HCT116 (cell line): ENCODE results near the gene ACSM4. TPM values are rescaled to one million over a fixed set of nuclear protein-coding genes. Genes with fewer than 3 reads are reported as not detected.

ENCODE experiments used
- ATAC-seq: fragments of 200-7000 bp; cut with Tn5 transposase; 2 replicates; pipeline ENCODE4 v1.9.1; 2020; ENCODE audit warnings: mild to moderate bottlenecking, moderate library complexity
- BruUV-seq: library from RNA; stranded (reverse); fragments of 400-500 nt; replicated peaks from 2 replicates; lab custom pipeline; 2021; lab: Mats Ljungman, UMichigan
- CTCF ChIA-PET: fragments of 300-600 bp; sonication (Branson Sonifier 250); formaldehyde crosslinking; loops from one replicate; lab custom pipeline; 2021; ENCODE audit warnings: antibody characterized with exemption; lab: Charles Lee
- POLR2A ChIA-PET: fragments of 300-600, 350-600 bp; sonication (Branson Sonifier 250); formaldehyde crosslinking; loops from one replicate; lab custom pipeline; 2021; ENCODE audit warnings: antibody characterized with exemption; lab: Charles Lee
- RAD21 ChIA-PET, 2 experiments: fragments of 300-600 bp; sonication (Branson Sonifier 250); formaldehyde crosslinking; loops; one replicate each; lab custom pipeline; 2023; ENCODE audit warnings: low total read pairs in 2 of 2; ENCODE audit not compliant: uncharacterized antibody in 2 of 2, unreplicated experiment in 2 of 2, low non-redundant PET in 1 of 2; lab: Charles Lee
- DNase-seq: peaks from one replicate; pipeline ENCODE4 v3.0.0-alpha.2; 2010; ENCODE audit warnings: low read depth, low spot score
- H2AFZ ChIP-seq: fragments of 200-600 bp; shearing (Covaris generic), sonication (generic); 2 replicates; pipeline ENCODE4 v1.6.1; 2017; ENCODE audit warnings: low read depth, mixed run types, mixed read lengths, antibody characterized with exemption, low read length; ENCODE audit not compliant: poor library complexity, severe bottlenecking
- H3K27ac ChIP-seq: 2 replicates; pipeline ENCODE4 v1.5.1; 2012; ENCODE audit warnings: low read depth, low read length
- H3K27me3 ChIP-seq: fragments of 200-600 bp; sonication (generic); 2 replicates; pipeline ENCODE4 v1.6.1; 2016; ENCODE audit warnings: mixed run types, low read length, mixed read lengths; ENCODE audit not compliant: insufficient read depth
- H3K36me3 ChIP-seq, 2 experiments: fragments of 200-500 bp in 1 of 2; fragments of 200-600 bp in 1 of 2; sonication (Bioruptor generic) in 1 of 2; sonication (generic) in 1 of 2; 2 replicates each; pipeline versions ENCODE4 v1.5.1 to v1.6.1; 2014 to 2016; ENCODE audit warnings: low read length in 2 of 2, inconsistent platforms in 1 of 2, mixed read lengths in 1 of 2, mixed run types in 1 of 2; ENCODE audit not compliant: insufficient read depth in 2 of 2, control insufficient read depth in 1 of 2
- H3K4me1 ChIP-seq, 2 experiments: fragments of 200-600 bp in 1 of 2; sonication (generic) in 1 of 2; 2 replicates each; pipeline versions ENCODE4 v1.5.1 to v1.6.1; 2012 to 2017; ENCODE audit warnings: low read length in 2 of 2, inconsistent platforms in 1 of 2, mild to moderate bottlenecking in 1 of 2, mixed read lengths in 1 of 2, mixed run types in 1 of 2, moderate library complexity in 1 of 2; ENCODE audit not compliant: insufficient read depth in 2 of 2, control insufficient read depth in 1 of 2
- H3K4me2 ChIP-seq: fragments of 200-600 bp; sonication (generic); 2 replicates; pipeline ENCODE4 v1.6.1; 2017; ENCODE audit warnings: mixed run types, low read length, mixed read lengths
- H3K4me3 ChIP-seq, 2 experiments: fragments of 200-600 bp in 1 of 2; sonication (generic) in 1 of 2; replicated peaks in 1 of 2; 2 replicates each; pipeline ENCODE4 v1.5.1; 2011 to 2016; ENCODE audit warnings: low read length in 2 of 2, control low read depth in 1 of 2, low read depth in 1 of 2, mild to moderate bottlenecking in 1 of 2, mixed read lengths in 1 of 2, mixed run types in 1 of 2
- H3K79me2 ChIP-seq: fragments of 200-600 bp; sonication (generic); 2 replicates; pipeline ENCODE4 v1.6.1; 2017; ENCODE audit warnings: mild to moderate bottlenecking, mixed run types, low read length, moderate library complexity, mixed read lengths; ENCODE audit not compliant: insufficient read depth
- H3K9ac ChIP-seq: fragments of 200-600 bp; sonication (generic); 2 replicates; pipeline ENCODE4 v1.6.1; 2016; ENCODE audit warnings: low read length, mixed read lengths
- H3K9me2 ChIP-seq: fragments of 200-600 bp; sonication (generic), shearing (Covaris generic); 2 replicates; pipeline ENCODE4 v1.6.1; 2017; ENCODE audit warnings: mixed run types, mild to moderate bottlenecking, moderate library complexity; ENCODE audit not compliant: insufficient read depth
- H3K9me3 ChIP-seq, 2 experiments: fragments of 200-500 bp in 1 of 2; fragments of 200-600 bp in 1 of 2; sonication (Bioruptor generic) in 1 of 2; sonication (generic) in 1 of 2; 2 replicates each; pipeline ENCODE4 v1.6.1; 2014 to 2017; ENCODE audit warnings: low read length in 2 of 2, mixed read lengths in 2 of 2, inconsistent platforms in 1 of 2, low read depth in 1 of 2, mild to moderate bottlenecking in 1 of 2, mixed run types in 1 of 2, moderate library complexity in 1 of 2; ENCODE audit not compliant: control insufficient read depth in 1 of 2, insufficient read depth in 1 of 2
- H4K20me1 ChIP-seq: fragments of 200-600 bp; sonication (generic), shearing (Covaris generic); 2 replicates; pipeline ENCODE4 v1.6.1; 2017; ENCODE audit warnings: mixed run types, mild to moderate bottlenecking, moderate library complexity; ENCODE audit not compliant: insufficient read depth
- CBX3 ChIP-seq: IDR thresholded peaks from 2 replicates; pipeline ENCODE4 v1.6.1; 2012; ENCODE audit warnings: low read depth
- CEBPB ChIP-seq: IDR thresholded peaks from 2 replicates; pipeline ENCODE4 v1.6.1; 2012; ENCODE audit warnings: low read depth
- EGR1 ChIP-seq: IDR thresholded peaks from 2 replicates; pipeline ENCODE4 v1.6.1; 2012; ENCODE audit warnings: low read depth
- ELF1 ChIP-seq: IDR thresholded peaks from 2 replicates; pipeline ENCODE4 v1.6.1; 2012; ENCODE audit warnings: low read depth, borderline replicate concordance
- FOSL1 ChIP-seq: IDR thresholded peaks from 2 replicates; pipeline ENCODE4 v1.6.1; 2012; ENCODE audit warnings: low read depth
- JUND ChIP-seq: IDR thresholded peaks from 2 replicates; pipeline ENCODE4 v1.6.1; 2012
- POLR2A ChIP-seq: IDR thresholded peaks from 2 replicates; pipeline ENCODE4 v1.7.0; 2011; ENCODE audit warnings: borderline replicate concordance; ENCODE audit not compliant: insufficient read depth, insufficient read length; ENCODE audit errors: extremely low read depth
- SIN3A ChIP-seq: IDR thresholded peaks from 2 replicates; pipeline ENCODE4 v1.6.1; 2012; ENCODE audit warnings: low read depth
- SP1 ChIP-seq: IDR thresholded peaks from 2 replicates; pipeline ENCODE4 v1.6.1; 2012; ENCODE audit warnings: low read depth
- TCF7L2 ChIP-seq: IDR thresholded peaks from 2 replicates; pipeline ENCODE4 v1.7.0; 2011; ENCODE audit warnings: borderline replicate concordance, inconsistent platforms; ENCODE audit not compliant: insufficient read depth, insufficient read length; ENCODE audit errors: extremely low read depth
- YY1 ChIP-seq: IDR thresholded peaks from 2 replicates; pipeline ENCODE4 v1.6.1; 2011; ENCODE audit warnings: low read length, low read depth, moderate library complexity, mild to moderate bottlenecking; ENCODE audit not compliant: insufficient replicate concordance; ENCODE audit errors: extremely low read depth
- ZFX ChIP-seq: fragments of 450-650 bp; IDR thresholded peaks from 2 replicates; pipeline ENCODE4 v1.6.1; 2017
- intact Hi-C: fragments of 100-400 bp; cut with micrococcal nuclease; formaldehyde crosslinking; loops from 2 replicates; pipeline ENCODE4 v1.10.0; 2022
- total RNA-seq: library from RNA; stranded (reverse); gene quantifications from one replicate; pipeline ENCODE4 v1.2.1, GENCODE V29; 2021; ENCODE audit not compliant: unreplicated experiment
- TF ChIP-seq, protein P1 (sequence below): IDR thresholded peaks from 2 replicates; pipeline ENCODE4 v1.6.1; 2012
- TF ChIP-seq, protein P2 (sequence below): IDR thresholded peaks from 2 replicates; pipeline ENCODE4 v1.6.1; 2012; ENCODE audit warnings: low read depth
- TF ChIP-seq, protein P3 (sequence below): IDR thresholded peaks from 2 replicates; pipeline ENCODE4 v1.6.1; 2011; ENCODE audit warnings: mild to moderate bottlenecking, low read length, moderate library complexity; ENCODE audit not compliant: insufficient replicate concordance; ENCODE audit errors: extremely low read depth
- TF ChIP-seq, protein P4 (sequence below): IDR thresholded peaks from 2 replicates; pipeline ENCODE4 v1.6.1; 2012
- TF ChIP-seq, protein P5 (sequence below), 3 experiments: fragments of 200-600 bp in 1 of 3; sonication (generic) in 1 of 3; IDR thresholded peaks in 2 of 3; conservative IDR thresholded peaks in 1 of 3; 2 replicates each; pipeline ENCODE4 v1.5.1; 2012 to 2017; ENCODE audit warnings: low read depth in 2 of 3, low read length in 2 of 3, antibody characterized with exemption in 1 of 3, borderline replicate concordance in 1 of 3, control low read depth in 1 of 3, mild to moderate bottlenecking in 1 of 3, mixed read lengths in 1 of 3, mixed run types in 1 of 3, moderate library complexity in 1 of 3; ENCODE audit not compliant: insufficient read depth in 1 of 3

ACSM4 gene
- total RNA-seq, 1 experiment from 2014 or later: not detected

DNA sequence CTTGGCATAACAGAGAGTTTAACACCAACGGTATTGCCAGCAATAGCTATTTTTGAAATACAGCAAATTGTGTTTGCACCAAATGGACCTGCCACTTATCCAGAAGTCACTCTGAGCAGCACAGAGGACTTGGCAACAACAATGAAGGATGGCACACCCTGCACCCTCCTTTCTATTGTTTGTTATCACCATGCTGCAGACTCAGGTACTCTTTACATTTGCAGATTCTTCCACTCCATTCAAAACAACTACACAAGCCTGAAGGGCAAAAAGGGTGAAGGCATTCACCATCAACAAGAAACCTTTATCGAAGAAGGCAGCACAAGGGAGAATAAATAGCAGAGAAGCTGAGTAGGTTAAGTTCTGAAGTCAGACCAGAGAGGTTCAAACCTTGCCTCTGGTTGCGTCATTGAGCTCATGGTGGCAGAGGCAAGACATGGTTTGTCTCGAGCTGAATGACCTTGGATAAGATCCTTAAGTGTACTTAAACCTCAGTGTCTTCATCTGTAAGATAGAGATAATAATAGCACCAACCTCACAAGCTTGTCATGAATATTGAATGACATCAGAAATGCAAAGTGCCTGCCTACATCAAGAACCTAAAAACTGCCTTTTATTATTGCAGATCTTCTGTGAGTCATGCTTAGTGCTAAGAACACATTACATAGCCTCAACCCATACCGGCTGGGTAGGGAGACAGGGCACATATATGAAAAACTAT is 1.4 kb upstream of the ACSM4 start:
- Histone ChIP-seq H2AFZ (no peak overlapping the region), H3K36me3 (no peaks in the 10 kb centered on the region), H3K4me2 (no peak overlapping the region), H3K9ac (no peak overlapping the region), H3K27ac (no peak overlapping the region), H3K27me3 (no peaks in the 10 kb centered on the region), H3K9me2 (no peaks in the 10 kb centered on the region), H4K20me1 (no peaks in the 10 kb centered on the region), H3K79me2 (no peaks in the 10 kb centered on the region), H3K4me3 (no peak overlapping the region), H3K4me1 (no peaks in the 10 kb centered on the region), H3K9me3 (no peaks in the 10 kb centered on the region)
- ATAC-seq (no peak), DNase-seq (no peak)
- ChIA-PET CTCF (no interaction called here), RAD21 (no interaction called here), POLR2A (no interaction called here)
- TF ChIP-seq FOSL1: no peak
- TF ChIP-seq ZFX: no peak
- no peak for TF ChIP-seq POLR2A
- TF ChIP-seq, protein P1, sequence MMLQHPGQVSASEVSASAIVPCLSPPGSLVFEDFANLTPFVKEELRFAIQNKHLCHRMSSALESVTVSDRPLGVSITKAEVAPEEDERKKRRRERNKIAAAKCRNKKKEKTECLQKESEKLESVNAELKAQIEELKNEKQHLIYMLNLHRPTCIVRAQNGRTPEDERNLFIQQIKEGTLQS: no peak
- TF ChIP-seq CBX3: no peak
- TF ChIP-seq, protein P2, sequence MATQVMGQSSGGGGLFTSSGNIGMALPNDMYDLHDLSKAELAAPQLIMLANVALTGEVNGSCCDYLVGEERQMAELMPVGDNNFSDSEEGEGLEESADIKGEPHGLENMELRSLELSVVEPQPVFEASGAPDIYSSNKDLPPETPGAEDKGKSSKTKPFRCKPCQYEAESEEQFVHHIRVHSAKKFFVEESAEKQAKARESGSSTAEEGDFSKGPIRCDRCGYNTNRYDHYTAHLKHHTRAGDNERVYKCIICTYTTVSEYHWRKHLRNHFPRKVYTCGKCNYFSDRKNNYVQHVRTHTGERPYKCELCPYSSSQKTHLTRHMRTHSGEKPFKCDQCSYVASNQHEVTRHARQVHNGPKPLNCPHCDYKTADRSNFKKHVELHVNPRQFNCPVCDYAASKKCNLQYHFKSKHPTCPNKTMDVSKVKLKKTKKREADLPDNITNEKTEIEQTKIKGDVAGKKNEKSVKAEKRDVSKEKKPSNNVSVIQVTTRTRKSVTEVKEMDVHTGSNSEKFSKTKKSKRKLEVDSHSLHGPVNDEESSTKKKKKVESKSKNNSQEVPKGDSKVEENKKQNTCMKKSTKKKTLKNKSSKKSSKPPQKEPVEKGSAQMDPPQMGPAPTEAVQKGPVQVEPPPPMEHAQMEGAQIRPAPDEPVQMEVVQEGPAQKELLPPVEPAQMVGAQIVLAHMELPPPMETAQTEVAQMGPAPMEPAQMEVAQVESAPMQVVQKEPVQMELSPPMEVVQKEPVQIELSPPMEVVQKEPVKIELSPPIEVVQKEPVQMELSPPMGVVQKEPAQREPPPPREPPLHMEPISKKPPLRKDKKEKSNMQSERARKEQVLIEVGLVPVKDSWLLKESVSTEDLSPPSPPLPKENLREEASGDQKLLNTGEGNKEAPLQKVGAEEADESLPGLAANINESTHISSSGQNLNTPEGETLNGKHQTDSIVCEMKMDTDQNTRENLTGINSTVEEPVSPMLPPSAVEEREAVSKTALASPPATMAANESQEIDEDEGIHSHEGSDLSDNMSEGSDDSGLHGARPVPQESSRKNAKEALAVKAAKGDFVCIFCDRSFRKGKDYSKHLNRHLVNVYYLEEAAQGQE: no peak
- TF ChIP-seq SIN3A: no peak
- TF ChIP-seq, protein P3, sequence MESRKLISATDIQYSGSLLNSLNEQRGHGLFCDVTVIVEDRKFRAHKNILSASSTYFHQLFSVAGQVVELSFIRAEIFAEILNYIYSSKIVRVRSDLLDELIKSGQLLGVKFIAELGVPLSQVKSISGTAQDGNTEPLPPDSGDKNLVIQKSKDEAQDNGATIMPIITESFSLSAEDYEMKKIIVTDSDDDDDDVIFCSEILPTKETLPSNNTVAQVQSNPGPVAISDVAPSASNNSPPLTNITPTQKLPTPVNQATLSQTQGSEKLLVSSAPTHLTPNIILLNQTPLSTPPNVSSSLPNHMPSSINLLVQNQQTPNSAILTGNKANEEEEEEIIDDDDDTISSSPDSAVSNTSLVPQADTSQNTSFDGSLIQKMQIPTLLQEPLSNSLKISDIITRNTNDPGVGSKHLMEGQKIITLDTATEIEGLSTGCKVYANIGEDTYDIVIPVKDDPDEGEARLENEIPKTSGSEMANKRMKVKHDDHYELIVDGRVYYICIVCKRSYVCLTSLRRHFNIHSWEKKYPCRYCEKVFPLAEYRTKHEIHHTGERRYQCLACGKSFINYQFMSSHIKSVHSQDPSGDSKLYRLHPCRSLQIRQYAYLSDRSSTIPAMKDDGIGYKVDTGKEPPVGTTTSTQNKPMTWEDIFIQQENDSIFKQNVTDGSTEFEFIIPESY: no peak
- no peak for TF ChIP-seq TCF7L2
- TF ChIP-seq JUND: no peak
- TF ChIP-seq, protein P4, sequence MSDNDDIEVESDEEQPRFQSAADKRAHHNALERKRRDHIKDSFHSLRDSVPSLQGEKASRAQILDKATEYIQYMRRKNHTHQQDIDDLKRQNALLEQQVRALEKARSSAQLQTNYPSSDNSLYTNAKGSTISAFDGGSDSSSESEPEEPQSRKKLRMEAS: no peak
- no peak for TF ChIP-seq YY1
- no peak for TF ChIP-seq EGR1
- TF ChIP-seq CEBPB: no peak
- TF ChIP-seq SP1: no peak
- TF ChIP-seq ELF1: no peak
- TF ChIP-seq, protein P5, sequence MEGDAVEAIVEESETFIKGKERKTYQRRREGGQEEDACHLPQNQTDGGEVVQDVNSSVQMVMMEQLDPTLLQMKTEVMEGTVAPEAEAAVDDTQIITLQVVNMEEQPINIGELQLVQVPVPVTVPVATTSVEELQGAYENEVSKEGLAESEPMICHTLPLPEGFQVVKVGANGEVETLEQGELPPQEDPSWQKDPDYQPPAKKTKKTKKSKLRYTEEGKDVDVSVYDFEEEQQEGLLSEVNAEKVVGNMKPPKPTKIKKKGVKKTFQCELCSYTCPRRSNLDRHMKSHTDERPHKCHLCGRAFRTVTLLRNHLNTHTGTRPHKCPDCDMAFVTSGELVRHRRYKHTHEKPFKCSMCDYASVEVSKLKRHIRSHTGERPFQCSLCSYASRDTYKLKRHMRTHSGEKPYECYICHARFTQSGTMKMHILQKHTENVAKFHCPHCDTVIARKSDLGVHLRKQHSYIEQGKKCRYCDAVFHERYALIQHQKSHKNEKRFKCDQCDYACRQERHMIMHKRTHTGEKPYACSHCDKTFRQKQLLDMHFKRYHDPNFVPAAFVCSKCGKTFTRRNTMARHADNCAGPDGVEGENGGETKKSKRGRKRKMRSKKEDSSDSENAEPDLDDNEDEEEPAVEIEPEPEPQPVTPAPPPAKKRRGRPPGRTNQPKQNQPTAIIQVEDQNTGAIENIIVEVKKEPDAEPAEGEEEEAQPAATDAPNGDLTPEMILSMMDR (IDR thresholded peaks at IDR 0.05 in 2 of 3, conservative IDR thresholded peaks at IDR 0.05 in 1 of 3; ENCODE audit: borderline replicate concordance in 1 of 3, insufficient read depth in 1 of 3, low read depth in 2 of 3, low read length in 2 of 3): no peak
- BruUV-seq: no TSS peak
- intact Hi-C loops: no loop called here
